NCI-H524 treated with DMSO at 0.1 percent for 48 hours (cell line): ENCODE data around the gene CCZ1B.
"Not testable (repeated sequence)": the region's sequence is repeated elsewhere in the genome, so short reads cannot be mapped to it uniquely, and the experiment has no call there.

Experiments used
- DNase-seq: peaks from one replicate; lab custom pipeline; 2025; lab: John Stamatoyannopoulos, UW

Gene CCZ1B

GRCh38 chr7:6831018-6831725 is 5.1 kb upstream of the CCZ1B start:
- DNase-seq, result no peak

DNA sequence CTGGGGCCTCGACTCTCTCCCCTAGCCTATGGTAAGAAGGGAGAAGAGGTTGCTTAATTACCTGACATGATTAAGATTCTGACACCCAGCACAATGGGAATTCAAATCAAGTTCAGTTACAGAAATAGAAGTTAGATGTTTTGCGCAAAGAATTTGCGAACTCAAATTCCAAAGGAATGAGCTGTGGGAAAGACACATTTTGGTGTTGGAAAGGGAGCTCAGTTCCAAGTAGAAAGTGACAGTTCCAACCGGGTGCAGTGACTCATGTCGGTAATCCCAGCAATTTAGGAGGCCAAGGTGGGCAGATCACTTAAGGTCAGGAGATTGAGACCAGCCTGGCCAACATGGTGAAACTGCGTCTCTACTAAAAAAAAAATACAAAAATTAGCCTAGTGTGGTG is 4.0 kb upstream of the CCZ1B start:
- DNase-seq, result not testable (repeated sequence)

DNA sequence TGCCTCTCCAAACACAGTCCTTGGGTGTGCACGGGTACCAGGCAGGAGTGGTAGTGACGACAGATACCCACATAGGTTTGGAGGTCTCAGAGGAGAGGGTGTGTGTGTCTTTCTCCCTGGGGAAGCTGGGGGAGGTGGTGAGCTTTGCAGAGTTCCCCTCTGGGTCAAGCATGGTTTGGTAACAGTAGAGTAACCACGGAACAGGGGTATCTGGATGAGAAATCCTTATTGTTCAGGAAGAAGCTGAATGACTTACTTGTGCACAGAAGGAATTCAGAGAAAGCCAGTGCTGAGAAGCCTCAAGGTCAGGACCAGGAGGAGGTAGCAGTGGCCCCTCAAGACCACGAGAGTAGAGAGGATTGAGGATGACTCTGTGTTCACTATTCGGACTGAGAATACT is 3.5 kb upstream of the CCZ1B start:
- not testable (repeated sequence) for DNase-seq

DNA sequence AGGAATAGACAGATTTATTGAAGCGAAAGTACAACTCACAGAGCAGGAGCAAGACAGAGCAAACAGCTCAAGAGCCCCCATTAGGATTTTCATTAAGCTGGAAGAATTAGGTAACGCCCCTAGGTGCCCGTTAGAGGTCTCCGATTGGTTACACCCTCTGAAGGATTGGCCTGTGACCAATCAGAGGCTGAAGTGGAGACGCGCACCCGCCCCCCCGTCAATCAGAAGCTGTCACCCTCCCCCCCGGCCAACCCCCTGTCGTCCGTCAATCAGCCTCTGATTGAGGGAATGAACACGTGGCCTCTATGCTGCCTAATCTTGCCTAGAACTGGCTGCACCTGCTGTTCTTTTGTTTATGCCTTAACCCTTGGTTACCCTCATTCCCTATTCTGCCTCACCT is 1.1 kb upstream of the CCZ1B start:
- DNase-seq, result not testable (repeated sequence)

DNA sequence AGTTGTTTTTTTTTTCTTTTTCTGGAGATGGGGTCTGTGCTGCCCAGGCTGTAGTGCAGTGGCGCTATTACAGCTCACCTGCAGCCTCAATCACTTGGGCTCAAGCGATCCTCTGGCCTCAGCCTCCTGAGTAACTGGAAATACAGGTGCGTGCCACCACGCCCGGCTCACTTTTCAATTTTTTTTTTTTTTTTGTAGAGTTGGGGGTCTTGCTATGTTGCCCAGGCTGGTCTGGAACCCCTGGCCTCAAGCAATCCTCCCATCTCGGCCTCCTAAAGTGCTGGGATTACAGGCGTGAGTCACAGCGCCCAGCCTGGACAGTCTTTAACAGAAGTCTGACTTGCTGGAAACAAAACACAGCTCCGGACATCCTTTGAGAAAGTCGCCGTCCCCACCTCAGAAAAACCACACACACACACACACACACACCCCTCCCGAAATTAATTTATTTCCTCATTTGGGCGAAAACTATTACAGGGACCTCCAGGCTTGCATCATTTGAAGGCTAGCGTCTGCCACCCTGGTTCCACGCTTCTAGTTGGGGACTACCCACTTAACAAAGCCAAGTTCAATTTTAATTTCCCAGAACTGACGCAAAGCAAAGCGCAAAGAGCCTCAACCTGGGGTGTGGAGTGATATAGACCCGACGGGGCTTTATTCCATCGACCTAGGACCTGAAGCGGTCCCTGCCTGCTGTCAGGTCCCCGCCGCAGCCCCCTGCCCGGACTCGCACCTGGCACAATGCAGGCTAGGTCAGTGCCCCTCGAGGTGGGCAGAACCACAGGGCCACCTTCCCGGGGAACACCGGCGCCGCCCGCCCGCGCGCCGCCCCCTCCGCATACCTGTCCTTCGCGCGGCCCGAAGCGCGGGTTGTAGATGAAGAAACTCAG is 594 bp downstream of the CCZ1B start:
- not testable (repeated sequence) for DNase-seq

GRCh38 chr7:6821622-6822021 is 4.5 kb downstream of the CCZ1B start:
- not testable (repeated sequence) for DNase-seq

- DNase-seq, result not testable (repeated sequence)
These were observed 10.6 kb downstream of the CCZ1B start for GRCh38 chr7:6815470-6815869.

DNA sequence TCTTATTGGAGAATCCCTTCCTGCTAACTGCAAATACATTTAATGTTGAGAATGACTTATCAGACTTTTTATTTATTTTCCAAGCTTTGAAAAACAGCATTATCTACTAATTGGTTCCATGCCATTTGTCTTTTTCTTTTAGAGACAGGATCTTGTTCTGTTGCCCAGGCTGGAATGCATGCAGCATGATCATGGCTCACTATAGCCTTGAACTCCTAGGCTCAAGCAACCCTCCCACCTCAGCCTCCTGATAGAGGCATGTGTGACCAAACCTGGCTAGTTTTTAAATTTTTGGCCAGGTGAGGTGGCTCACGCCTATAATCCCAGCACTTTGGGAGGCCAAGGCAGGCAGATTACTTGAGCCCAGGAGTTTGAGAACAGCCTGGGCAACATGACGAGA is 13.1 kb downstream of the CCZ1B start:
- not testable (repeated sequence) for DNase-seq

DNA sequence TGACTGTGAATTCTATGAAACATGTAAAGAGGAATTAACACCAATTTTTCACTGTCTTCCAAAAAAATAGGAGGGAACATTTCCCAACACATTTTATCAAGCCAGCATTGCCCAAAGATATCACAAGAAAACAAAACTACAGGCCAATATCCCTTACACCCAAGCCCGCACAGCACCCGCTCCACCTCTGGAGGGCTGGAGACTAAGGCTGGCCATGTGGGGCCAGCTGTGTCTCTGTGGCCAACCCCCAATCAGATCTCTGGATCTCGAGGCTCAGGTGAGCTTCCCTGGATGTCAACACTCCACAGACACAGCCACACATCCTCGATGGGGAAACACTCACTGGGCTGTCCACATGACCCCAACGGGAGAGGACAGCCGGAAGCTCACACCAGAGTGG is 18.1 kb downstream of the CCZ1B start:
- not testable (repeated sequence) for DNase-seq

DNA sequence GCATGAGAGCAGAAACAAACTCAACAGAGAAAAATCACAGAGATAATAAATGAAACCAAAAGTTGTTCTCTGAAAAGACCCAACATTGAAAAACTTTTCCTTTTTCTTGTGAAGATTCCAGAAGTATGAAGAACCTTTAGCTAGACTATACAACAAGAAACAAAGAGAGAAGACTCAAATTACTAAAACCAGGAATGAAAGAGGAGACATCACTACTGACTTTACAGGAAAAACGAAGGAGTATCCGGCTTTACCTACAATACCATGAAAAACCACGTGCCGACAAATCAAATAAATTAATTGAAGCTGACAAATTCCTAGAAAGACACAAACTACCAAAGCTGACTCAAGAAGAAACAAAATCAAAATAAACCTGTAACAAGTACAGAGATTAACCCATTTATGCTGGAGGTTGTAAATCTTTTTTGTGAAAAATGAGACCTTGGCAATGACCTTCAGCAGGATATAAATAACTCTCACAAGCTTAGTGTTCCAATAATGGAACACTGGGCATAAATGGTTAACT is 18.6 kb downstream of the CCZ1B start:
- DNase-seq, result not testable (repeated sequence)

GRCh38 chr7:6800331-6800730 is 25.7 kb downstream of the CCZ1B start:
- DNase-seq, result not testable (repeated sequence)

DNA sequence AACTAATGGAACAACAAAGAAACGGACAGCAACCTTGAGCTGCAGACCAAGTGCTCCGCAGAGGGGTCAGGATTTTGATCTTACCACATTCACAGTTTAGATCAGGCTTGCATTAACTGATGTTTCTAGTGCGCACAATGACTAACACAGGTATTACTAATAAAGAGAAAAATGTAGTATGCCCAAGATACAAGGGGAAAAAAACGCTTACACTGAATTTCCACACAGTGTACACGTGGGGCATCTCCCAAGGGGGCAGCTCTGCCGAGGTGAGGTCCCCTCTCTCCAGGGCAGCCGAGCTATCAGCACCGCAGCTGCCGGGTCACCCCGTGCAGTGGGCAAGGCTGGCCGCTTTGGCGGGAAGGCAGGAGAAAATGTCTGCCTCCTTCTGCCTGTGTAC is 26.2 kb downstream of the CCZ1B start:
- DNase-seq, result not testable (repeated sequence)

DNA sequence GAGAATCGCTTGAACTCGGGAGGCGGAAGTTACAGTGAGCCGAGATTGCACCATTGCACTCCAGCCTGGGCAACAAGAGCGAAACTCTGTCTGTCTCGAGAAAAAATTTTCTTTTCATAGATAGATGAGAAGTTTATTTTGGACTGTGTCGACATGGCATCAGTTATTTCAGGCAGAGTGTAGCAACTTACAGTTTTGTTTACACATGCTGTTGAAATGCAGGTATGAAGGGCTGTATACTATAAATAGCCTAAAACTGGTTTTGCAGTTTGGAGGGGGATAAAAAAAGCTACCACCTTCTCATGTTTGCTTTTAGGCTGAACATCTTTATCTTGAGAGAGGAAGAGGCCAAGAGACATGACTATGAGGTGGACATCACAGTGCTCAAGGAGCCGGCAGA is 28.0 kb downstream of the CCZ1B start:
- not testable (repeated sequence) for DNase-seq

DNA sequence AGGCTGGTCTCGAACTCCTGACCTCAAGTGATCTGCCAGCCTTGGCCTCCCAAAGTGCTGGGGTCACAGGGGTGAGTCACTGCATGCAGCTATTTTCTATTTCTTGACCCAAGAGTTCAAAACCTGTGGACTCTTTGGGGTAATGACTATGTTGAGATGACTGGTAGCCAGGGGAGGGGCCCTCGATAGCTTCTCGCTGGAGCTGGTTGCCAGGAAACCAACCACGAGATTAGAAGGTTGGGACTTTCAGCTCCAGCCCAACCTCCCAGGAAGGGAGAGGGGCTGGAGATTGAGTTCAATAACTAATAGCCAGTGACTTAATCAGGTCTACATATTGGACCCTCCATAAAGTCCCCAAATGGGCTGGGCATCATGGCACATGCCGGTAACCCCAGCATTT is 28.9 kb downstream of the CCZ1B start:
- DNase-seq, result not testable (repeated sequence)

GRCh38 chr7:6794276-6794675 is 31.8 kb downstream of the CCZ1B start:
- not testable (repeated sequence) for DNase-seq

GRCh38 chr7:6792113-6792872 is 33.8 kb downstream of the CCZ1B start:
- DNase-seq, result not testable (repeated sequence)

DNA sequence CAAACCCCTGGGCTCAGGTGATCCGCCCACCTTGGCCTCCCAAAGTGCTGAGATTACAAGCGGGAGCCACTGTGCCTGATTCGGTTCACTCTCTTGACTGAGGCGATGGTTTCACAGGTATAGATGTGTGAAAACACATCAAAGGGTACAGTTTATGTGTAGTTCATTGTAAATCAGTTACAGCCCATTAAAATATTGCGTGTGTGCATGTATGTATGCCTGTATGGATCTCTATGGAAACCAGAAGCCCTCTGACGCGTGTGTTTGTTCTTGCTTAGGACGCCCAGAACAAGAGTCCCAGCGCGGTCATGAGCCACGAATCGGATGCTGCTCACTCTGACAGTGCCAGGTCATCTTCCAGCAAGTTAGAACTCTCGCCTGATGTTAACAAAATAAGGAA is 36.7 kb downstream of the CCZ1B start:
- not testable (repeated sequence) for DNase-seq

DNA sequence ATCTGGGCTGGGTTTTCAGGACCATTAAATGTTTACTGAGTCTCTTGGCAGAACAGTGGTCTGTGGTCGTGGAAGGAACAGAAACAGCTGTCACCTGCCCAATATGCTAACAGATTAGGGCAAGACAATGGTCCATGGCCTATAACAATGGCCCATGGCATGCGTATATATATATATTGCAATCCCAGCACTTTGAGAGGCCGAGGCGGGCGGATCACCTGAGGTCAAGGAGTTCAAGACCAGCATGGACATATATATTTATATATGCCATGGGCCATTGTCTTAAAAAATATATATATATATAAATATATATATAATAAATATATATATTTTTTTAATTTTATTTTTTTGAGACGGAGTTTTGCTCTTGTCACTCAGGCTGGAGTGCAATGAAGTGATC is 44.5 kb downstream of the CCZ1B start:
- DNase-seq, result not testable (repeated sequence)

DNA sequence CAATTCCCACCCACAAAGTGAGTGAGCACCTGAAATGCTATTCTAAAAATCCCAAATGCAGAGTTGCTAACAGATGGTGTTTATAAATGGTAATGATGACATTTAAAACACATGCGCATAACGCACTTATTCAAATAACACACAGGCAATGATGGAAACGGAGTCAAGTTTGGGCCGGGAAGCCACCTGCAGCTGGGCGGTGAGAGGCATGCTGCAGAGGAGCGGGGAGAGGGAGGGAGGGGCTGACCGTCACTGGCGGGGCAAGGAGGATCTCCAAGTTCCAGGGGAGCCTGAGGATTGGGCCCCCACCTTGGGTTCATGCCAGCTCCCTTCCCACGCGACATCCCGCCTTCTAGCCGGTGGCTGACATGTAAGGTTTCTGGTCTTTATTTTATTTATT is 64.9 kb downstream of the CCZ1B start:
- DNase-seq, result not testable (repeated sequence)

DNA sequence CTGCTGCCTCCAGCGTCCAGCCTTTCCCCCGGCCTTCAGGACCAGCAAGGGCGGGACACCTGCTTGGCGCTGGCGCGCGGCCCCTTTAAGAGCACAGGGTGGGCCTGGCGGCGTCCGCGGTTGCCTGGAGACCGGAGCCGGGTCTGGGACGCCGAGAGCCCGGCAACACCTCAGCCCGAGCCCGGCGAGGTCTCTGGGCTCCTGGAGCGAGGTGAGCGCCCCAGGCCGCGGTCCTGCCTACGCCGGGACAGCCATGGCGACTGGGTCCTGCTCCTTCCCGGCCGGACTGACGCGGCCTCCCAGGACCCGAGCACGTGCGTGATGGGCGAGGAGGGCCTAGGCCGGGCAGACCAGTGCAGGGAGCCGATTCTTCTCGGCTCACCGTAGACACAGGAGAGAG is 72.1 kb downstream of the CCZ1B start, which contains the start of gene RSPH10B2:
Gene RSPH10B2 (plus strand): TSS at position 140 of the 400 bp plus-strand sequence. CDS start 3,575 bp downstream, outside the sequence.
- not testable (repeated sequence) for DNase-seq

DNA sequence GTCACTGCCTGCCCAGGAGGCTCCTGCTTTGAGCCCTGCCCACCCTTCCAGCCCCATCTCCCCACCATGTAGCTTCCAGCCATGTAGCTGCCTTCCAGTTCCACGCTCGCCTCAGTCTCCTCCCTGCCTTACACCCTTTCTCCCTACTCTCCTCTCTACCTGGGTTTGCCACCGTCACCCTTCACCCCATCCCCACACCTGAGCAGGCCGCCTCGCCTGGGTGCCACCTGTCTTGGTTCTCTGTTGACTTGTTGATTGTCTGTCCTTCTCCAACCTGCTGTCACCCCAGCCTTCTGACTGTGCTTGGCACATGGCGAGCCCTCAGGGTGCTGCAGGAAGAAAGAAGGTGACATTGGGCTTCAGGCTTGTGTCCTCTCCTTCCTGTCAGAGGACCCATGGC is 75.9 kb downstream of the CCZ1B start:
- DNase-seq, result not testable (repeated sequence)

DNA sequence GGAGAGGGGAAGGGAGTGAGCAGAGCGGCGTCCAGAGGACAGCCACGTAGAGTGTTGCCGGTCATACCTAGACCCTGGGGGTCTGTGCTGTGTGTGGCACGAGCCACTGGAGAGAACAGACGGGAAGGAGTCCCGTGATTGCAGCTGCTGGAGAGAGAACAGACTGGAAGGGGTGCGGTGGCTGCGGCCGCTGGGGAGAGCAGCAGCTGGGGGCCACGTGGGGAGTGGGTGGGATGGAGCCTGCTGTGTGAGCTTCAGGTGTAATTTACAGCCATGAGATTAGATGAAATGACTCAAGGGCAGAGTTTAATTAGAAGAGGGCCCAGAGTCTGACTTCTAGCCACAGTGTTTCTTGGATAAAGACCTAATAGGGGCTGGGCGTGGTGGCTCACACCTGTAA is 76.7 kb downstream of the CCZ1B start:
- DNase-seq, result not testable (repeated sequence)
